ENCODE results near the gene ACAN. TPM values are rescaled to one million over a fixed set of nuclear protein-coding genes. Genes with fewer than 3 reads are reported as not detected.

Gene ACAN
- total RNA-seq, 1 experiment from 2014 or later, result 1.4 TPM

- TF ChIP-seq AFF4 (CRISPR knock-in tag; IDR thresholded peaks at IDR 0.05; ENCODE audit: borderline replicate concordance), result 0 out of 2 replicates have a peak, but pooled peaks have one; percentile 24
- no peak for TF ChIP-seq AR (CRISPR knock-in tag; IDR thresholded peaks at IDR 0.05)
- no peak for TF ChIP-seq HMGA2 (CRISPR knock-in tag; IDR thresholded peaks at IDR 0.05)
- TF ChIP-seq ZNF671 (CRISPR knock-in tag; IDR thresholded peaks at IDR 0.05), result peak; percentile 5; the same call in 1 of the 2 replicates
- TF ChIP-seq JUN (CRISPR knock-in tag; IDR thresholded peaks at IDR 0.05), result no peak
- no peak for TF ChIP-seq PREB (CRISPR knock-in tag; IDR thresholded peaks at IDR 0.05; ENCODE audit: borderline replicate concordance)
- TF ChIP-seq, protein P1, sequence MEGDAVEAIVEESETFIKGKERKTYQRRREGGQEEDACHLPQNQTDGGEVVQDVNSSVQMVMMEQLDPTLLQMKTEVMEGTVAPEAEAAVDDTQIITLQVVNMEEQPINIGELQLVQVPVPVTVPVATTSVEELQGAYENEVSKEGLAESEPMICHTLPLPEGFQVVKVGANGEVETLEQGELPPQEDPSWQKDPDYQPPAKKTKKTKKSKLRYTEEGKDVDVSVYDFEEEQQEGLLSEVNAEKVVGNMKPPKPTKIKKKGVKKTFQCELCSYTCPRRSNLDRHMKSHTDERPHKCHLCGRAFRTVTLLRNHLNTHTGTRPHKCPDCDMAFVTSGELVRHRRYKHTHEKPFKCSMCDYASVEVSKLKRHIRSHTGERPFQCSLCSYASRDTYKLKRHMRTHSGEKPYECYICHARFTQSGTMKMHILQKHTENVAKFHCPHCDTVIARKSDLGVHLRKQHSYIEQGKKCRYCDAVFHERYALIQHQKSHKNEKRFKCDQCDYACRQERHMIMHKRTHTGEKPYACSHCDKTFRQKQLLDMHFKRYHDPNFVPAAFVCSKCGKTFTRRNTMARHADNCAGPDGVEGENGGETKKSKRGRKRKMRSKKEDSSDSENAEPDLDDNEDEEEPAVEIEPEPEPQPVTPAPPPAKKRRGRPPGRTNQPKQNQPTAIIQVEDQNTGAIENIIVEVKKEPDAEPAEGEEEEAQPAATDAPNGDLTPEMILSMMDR (IDR thresholded peaks at IDR 0.05), result no peak
- TF ChIP-seq TEAD4 (CRISPR knock-in tag; IDR thresholded peaks at IDR 0.05), result no peak
- no peak for TF ChIP-seq ZNF423 (CRISPR knock-in tag; IDR thresholded peaks at IDR 0.05)
- TF ChIP-seq ESRRA (CRISPR knock-in tag; IDR thresholded peaks at IDR 0.05; ENCODE audit: borderline replicate concordance), result 0 out of 2 replicates have a peak, but pooled peaks have one; percentile 29
- no peak for TF ChIP-seq GTF2I (CRISPR knock-in tag; conservative IDR thresholded peaks at IDR 0.05)
- no peak for TF ChIP-seq FOXJ3 (CRISPR knock-in tag; IDR thresholded peaks at IDR 0.05; ENCODE audit: borderline replicate concordance)
- TF ChIP-seq SP1 (CRISPR knock-in tag; conservative IDR thresholded peaks at IDR 0.05), result peak; percentile 49
- TF ChIP-seq ZMAT4 (CRISPR knock-in tag; IDR thresholded peaks at IDR 0.05), result no peak
- TF ChIP-seq USF1 (CRISPR knock-in tag; IDR thresholded peaks at IDR 0.05), result peak; percentile 16; the same call in 1 of the 2 replicates
- peak; percentile 77; the same call in 1 of the 2 replicates for TF ChIP-seq ATF1 (CRISPR knock-in tag; IDR thresholded peaks at IDR 0.05)
- TF ChIP-seq, protein P2, sequence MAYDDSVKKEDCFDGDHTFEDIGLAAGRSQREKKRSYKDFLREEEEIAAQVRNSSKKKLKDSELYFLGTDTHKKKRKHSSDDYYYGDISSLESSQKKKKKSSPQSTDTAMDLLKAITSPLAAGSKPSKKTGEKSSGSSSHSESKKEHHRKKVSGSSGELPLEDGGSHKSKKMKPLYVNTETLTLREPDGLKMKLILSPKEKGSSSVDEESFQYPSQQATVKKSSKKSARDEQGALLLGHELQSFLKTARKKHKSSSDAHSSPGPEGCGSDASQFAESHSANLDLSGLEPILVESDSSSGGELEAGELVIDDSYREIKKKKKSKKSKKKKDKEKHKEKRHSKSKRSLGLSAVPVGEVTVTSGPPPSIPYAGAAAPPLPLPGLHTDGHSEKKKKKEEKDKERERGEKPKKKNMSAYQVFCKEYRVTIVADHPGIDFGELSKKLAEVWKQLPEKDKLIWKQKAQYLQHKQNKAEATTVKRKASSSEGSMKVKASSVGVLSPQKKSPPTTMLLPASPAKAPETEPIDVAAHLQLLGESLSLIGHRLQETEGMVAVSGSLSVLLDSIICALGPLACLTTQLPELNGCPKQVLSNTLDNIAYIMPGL (CRISPR knock-in tag; IDR thresholded peaks at IDR 0.05), result peak; percentile 81
- no peak for TF ChIP-seq FOXP4 (CRISPR knock-in tag; IDR thresholded peaks at IDR 0.05)
- TF ChIP-seq ELF4 (CRISPR knock-in tag; IDR thresholded peaks at IDR 0.05; ENCODE audit: low read depth), result no peak
- TF ChIP-seq, protein P3, sequence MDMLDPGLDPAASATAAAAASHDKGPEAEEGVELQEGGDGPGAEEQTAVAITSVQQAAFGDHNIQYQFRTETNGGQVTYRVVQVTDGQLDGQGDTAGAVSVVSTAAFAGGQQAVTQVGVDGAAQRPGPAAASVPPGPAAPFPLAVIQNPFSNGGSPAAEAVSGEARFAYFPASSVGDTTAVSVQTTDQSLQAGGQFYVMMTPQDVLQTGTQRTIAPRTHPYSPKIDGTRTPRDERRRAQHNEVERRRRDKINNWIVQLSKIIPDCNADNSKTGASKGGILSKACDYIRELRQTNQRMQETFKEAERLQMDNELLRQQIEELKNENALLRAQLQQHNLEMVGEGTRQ (CRISPR knock-in tag; IDR thresholded peaks at IDR 0.05), result no peak
- TF ChIP-seq ZBTB21 (CRISPR knock-in tag; IDR thresholded peaks at IDR 0.05; ENCODE audit: borderline replicate concordance), result no peak
These were observed 91.9 kb downstream of the ACAN start, which contains the start of gene HAPLN3 (continued) for GRCh38 chr15:88894819-88895767.

Measured in WTC11 (cell line).